Epithelial cell of esophagus (primary cell): Measurements from ENCODE around the gene PSRC1.

ENCODE experiments used
- DNase-seq: peaks from one replicate; pipeline ENCODE4 v3.0.0; 2010; ENCODE audit warnings: low read depth
- H3K4me3 ChIP-seq: 2 replicates; pipeline ENCODE4 v1.5.1; 2011; ENCODE audit warnings: mild to moderate bottlenecking, low read length, control low read depth
- CTCF ChIP-seq: IDR thresholded peaks from 2 replicates; pipeline ENCODE4 v1.5.1; 2011; ENCODE audit warnings: low read depth, mild to moderate bottlenecking, low read length, control low read depth, inconsistent platforms; ENCODE audit not compliant: insufficient read depth; ENCODE audit errors: missing control alignments

PSRC1 gene

DNA sequence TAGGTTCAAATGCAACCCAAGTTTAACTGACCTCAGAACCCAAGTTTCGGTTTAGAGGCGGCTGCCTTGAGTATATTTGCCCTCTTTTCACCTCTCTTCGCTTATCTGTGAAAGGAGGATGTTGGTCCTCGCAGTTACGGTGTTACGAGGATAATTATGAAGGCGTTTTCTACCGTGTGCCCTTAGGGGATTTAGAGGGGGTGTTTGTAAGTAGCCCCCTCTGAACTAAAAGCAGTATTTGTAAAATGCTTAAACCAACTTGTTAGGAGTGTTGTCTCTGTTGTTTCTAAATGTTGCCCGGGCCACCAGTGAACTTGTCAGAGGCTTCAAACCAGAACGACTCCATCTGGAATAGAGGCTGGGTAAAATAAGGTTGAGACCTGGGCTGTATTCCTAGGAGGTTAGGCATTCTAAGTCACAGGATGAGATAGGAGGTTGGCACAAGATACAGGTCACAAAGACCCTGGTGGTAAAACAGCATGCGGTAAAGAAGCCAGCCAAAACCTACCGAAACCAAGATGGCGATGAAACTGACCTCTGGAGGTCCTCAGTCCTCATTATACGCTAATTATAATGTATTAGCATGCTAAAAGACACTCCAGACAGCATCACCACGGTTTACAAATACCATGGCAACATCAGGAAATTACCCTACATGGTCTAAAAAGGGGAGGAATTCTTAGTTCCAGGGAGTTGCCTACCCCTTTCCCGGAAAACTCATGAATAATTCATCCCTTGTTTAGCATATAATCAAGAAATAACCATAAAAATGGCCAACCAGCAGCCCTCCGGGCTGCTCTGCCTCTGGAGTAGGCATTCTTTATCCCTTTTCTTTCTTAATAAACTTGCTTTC, 1.0 kb upstream of the PSRC1 start:
- H3K4me3 ChIP-seq = peak overlapping the region; percentile 73
- DNase-seq = no peak
- no peak for TF ChIP-seq CTCF

- H3K4me3 ChIP-seq = peak overlapping the region; percentile 73
Measured at GRCh38 chr1:109282497-109282951, 421 bp downstream of the PSRC1 start.

DNA sequence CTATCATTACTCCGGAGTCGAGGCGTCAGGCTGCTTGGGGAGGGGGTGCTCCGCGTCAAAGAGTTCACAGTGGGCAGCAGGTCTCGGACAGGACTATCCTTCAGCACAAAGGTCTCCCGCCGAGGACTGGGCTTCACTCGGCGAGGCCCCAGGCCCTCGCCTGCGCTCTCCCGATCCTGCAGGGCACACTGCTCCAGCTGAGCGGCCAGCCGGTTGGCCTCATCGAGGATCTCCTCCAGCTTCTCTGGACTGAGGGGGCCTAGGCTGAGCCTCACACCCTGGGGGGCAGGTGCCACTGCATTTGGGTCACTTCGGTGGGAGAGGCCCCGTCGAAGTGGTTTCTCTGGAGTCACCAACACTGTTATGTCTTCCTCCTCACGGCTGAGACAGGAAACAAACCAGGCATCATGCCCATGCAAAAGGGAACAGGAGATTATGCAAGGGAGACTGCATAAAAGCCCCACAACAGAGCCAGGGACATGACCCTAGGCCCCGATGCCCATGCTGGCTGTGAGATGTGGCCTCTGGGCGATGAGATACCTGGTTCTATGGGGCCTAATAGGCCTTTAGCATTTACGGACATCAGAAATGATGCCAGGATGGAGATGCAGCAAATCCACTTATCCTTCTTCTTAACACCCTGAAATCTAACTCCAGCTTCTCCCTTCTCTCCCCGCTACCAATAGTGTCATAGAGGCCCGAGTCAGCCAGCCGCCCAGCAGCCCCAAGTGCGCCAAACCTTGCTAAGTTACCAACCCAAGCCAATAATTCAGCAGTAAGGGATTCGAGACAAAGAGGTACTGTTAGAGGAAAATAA, 1.1 kb downstream of the PSRC1 start:
- H3K4me3 ChIP-seq = peak overlapping the region; percentile 73
- no peak for TF ChIP-seq CTCF
- DNase-seq = no peak

More at GRCh38 chr1:109282497-109282951, 421 bp downstream of the PSRC1 start:
- no peak for TF ChIP-seq CTCF
- DNase-seq = no peak

DNA sequence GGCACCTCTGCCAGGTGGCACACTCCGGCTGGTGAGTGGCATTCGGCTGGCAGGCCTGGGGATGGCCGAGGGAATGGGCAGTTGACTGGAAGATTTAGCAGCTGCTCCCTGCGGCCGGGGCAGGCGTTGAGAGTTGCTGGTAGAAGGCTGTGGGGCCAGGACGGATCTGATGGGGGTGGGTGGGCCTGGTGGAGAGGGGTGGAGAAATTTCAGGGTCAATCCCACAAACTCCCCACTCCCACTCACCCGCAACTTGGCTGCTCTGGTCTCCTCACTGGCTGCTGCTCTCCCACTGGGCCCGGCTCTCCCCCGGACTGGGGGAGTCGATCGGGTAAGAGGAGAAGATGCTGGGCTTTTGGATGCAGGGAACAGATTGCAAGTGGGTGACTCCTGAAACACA, 2.1 kb downstream of the PSRC1 start:
- H3K4me3 ChIP-seq = no peak overlapping the region
- no peak for DNase-seq
- no peak for TF ChIP-seq CTCF

GRCh38 chr1:109279615-109280278, 3.2 kb downstream of the PSRC1 start:
- DNase-seq = no peak
- no peak for TF ChIP-seq CTCF
- H3K4me3 ChIP-seq = no peak overlapping the region

- peak; percentile 80 for DNase-seq
- peak; percentile 94 for TF ChIP-seq CTCF
- no peak overlapping the region for H3K4me3 ChIP-seq
Measured at GRCh38 chr1:109277434-109278204, 5.3 kb downstream of the PSRC1 start.
